BJ (cell line): Measurements from ENCODE around the gene CEP295NL. TPM values are rescaled to one million over a fixed set of nuclear protein-coding genes. Genes with fewer than 3 reads are reported as not detected.

Experiments used
- CTCF ChIA-PET: fragments of 350-600 bp; formaldehyde crosslinking; extraction: SDS; loops from one replicate; lab custom pipeline; 2021; ENCODE audit warnings: antibody characterized with exemption, inconsistent platforms; lab: Yijun Ruan, JAX
- POLR2A ChIA-PET: fragments of 300-600 bp; sonication (Branson Sonifier 250); formaldehyde crosslinking; extraction: SDS; loops from one replicate; lab custom pipeline; 2021; ENCODE audit warnings: antibody characterized with exemption; lab: Charles Lee
- DNase-seq: peaks from one replicate; pipeline ENCODE4 v3.0.0-alpha.2; 2011; ENCODE audit warnings: low read depth
- H3K27me3 ChIP-seq: 2 replicates; pipeline ENCODE4 v1.6.0; 2011; ENCODE audit warnings: low read length; ENCODE audit not compliant: control insufficient read depth, insufficient read depth
- H3K36me3 ChIP-seq: 2 replicates; pipeline ENCODE4 v1.5.1; 2011; ENCODE audit warnings: low read length; ENCODE audit not compliant: control insufficient read depth, insufficient read depth
- H3K4me3 ChIP-seq: 2 replicates; pipeline ENCODE4 v1.5.1; 2011; ENCODE audit warnings: low read depth, mild to moderate bottlenecking, control low read depth, low read length
- polyA plus RNA-seq: library from polyadenylated mRNA; depleted of rRNA; stranded (reverse); fragments of >200 nt; gene quantifications from 2 replicates; pipeline ENCODE4 v1.2.3, GENCODE V29; 2011
- TF ChIP-seq, protein P1 (sequence below): IDR thresholded peaks from 2 replicates; pipeline ENCODE4 v1.5.1; 2011; ENCODE audit warnings: low read depth, mild to moderate bottlenecking, control low read depth, inconsistent platforms, low read length, moderate library complexity; ENCODE audit not compliant: insufficient read depth

CEP295NL gene
- polyA plus RNA-seq, 1 experiment: 0.15 TPM

DNA sequence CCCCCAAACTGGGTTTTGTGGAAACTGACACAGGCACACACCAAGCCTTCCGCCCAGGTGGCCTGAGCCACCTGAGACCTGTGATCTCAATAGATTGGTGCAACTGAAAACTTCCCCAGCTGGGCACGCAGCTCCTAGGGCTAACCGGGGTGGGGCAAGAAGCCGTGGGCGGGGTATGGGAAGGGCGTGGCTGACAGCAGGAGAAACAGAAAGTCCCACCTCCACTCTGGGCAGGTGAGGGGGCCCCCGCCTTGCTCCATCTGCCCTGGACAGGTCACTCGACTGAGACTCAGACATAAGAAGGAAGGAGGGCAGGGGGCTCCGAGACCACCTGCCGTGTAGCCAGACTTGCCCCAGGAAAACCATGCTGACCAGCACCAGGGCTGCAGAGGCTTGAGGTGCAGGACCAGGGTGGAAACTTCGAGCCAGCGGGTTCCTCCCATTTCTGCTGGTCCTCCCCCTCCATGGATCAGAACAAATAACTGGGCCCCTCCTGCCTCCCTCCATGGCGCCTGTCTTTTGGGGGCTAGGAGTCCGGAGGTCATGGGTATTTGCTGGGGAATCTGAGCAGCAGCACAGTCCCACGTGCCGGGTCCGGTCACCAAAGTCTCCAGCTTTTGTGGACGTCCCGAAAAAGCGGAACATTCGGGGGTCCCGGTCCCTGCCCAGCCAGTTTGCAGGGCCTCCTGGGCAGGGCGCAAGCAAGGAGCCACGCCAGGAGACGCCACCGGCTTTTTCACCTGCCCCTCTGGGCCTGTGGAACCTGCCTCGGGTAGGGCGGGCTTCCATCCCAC is 20.9 kb upstream of the CEP295NL start:
- Histone ChIP-seq H3K4me3 (peak overlapping the region; percentile 89), H3K27me3 (no peaks in the 10 kb centered on the region), H3K36me3 (no peaks in the 10 kb centered on the region; the same call in 1 of the 2 replicates)
- POLR2A ChIA-PET: interaction anchor here (0.7 to 1.1 kb wide), 2 partner anchors 10 to 55 kb away, joined by 3 to 4 read pairs; no protein-coding TSS in a partner anchor
- CTCF ChIA-PET: no interaction called here
- no peak for DNase-seq
- TF ChIP-seq, protein P1, sequence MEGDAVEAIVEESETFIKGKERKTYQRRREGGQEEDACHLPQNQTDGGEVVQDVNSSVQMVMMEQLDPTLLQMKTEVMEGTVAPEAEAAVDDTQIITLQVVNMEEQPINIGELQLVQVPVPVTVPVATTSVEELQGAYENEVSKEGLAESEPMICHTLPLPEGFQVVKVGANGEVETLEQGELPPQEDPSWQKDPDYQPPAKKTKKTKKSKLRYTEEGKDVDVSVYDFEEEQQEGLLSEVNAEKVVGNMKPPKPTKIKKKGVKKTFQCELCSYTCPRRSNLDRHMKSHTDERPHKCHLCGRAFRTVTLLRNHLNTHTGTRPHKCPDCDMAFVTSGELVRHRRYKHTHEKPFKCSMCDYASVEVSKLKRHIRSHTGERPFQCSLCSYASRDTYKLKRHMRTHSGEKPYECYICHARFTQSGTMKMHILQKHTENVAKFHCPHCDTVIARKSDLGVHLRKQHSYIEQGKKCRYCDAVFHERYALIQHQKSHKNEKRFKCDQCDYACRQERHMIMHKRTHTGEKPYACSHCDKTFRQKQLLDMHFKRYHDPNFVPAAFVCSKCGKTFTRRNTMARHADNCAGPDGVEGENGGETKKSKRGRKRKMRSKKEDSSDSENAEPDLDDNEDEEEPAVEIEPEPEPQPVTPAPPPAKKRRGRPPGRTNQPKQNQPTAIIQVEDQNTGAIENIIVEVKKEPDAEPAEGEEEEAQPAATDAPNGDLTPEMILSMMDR: no peak

DNA sequence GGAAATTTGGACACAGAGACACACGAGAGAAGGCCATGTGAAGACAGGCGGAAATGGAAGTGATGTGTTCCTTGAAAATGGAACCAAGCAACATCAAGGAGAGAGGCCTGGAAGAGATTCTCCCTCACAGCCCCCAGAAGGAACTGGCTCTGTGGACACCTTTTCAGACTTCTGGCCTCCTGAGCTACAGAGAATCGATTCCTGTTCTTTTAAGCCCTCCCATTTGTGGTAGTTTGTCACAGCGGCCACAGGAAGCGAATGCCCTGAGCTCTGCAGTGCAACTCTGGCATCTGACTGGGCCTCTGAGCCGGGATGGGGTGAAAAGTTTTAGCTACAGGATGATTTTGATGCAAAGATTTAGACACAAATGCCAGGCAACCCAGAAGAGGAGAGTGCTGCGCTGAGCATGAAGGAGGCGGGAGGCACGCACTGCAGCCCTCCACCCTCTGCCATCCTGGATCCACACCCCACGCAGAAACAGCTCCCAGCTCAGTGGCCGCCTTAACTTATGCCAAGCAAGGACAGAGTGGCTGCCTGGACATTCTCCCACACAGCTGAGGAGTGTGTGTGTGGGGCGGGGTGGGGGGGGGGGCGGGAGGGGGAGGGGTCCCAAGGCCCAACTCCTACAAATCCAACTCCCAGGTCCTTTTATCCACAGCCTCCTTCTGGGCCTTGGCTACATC is 20.0 kb upstream of the CEP295NL start:
- CTCF ChIA-PET: interaction anchor here (0.9 to 1.1 kb wide), 2 partner anchors 13 to 33 kb away, joined by 3 read pairs; no protein-coding TSS in a partner anchor
- no peak for DNase-seq
- Histone ChIP-seq H3K4me3 (peak overlapping the region; percentile 89), H3K27me3 (no peaks in the 10 kb centered on the region), H3K36me3 (peaks cover 2% of the 10 kb centered on the region)
- TF ChIP-seq, protein P1: no peak
- POLR2A ChIA-PET: interaction anchor here (1.1 kb wide), 1 partner anchor 11 kb away, joined by 3 read pairs; no protein-coding TSS in a partner anchor

DNA sequence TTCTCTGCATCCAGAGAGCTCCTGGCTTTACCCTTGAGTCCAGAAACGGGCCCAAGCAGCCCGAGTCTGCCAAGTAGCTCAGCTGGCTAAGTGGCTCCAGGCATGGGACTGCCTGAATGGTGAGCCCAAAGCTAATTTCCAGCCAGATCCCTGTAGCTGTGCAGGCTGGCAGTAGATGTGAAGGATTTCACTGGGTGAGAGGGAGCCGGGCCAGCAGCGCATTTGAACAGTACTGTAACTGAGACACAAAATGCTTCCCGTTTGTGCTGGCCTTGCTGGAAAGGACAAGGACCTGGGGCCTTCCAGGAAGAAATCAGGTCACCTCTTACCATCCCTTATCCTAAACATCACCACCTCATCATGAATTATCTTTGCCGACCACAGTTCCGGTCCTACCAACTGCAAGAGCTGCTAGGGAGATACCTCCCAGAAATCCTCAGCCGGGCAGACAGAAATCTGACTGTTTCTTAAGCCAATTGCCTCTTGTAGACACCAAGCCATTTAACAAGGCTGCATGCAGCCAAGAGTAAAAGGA is 18.5 kb upstream of the CEP295NL start:
- CTCF ChIA-PET: interaction anchor here (0.7 to 1.4 kb wide), 4 partner anchors 12 to 56 kb away, joined by 3 read pairs; no protein-coding TSS in a partner anchor
- H3K27me3 ChIP-seq: no peaks in the 10 kb centered on the region
- peaks cover 2% of the 10 kb centered on the region for H3K36me3 ChIP-seq
- TF ChIP-seq, protein P1: no peak
- POLR2A ChIA-PET: interaction anchor here (0.6 kb wide), 2 partner anchors 44 to 88 kb away, joined by 9 to 13 read pairs; partner anchors contain the start of gene CANT1
- H3K4me3 ChIP-seq: no peak overlapping the region
- no peak for DNase-seq

- Histone ChIP-seq H3K27me3 (no peaks in the 10 kb centered on the region), H3K4me3 (no peak overlapping the region), H3K36me3 (peaks cover 2% of the 10 kb centered on the region)
- CTCF ChIA-PET: interaction anchor here (1.2 to 1.4 kb wide), 2 partner anchors 13 to 55 kb away, joined by 3 read pairs; no protein-coding TSS in a partner anchor
- POLR2A ChIA-PET: interaction anchor here (0.5 kb wide), 1 partner anchor 807 kb away, joined by 3 read pairs; no protein-coding TSS in a partner anchor
- DNase-seq: no peak
- TF ChIP-seq, protein P1: no peak
Measured at GRCh38 chr17:78920528-78920927, 17.5 kb upstream of the CEP295NL start.
